Measurements from ENCODE around the gene PNLIPRP3. TPM values are rescaled to one million over a fixed set of nuclear protein-coding genes. Genes with fewer than 3 reads are reported as not detected.
A peak's percentile ranks its signal among the peaks of the same experiment; 100 is the strongest.

The PNLIPRP3 gene
- total and polyA plus RNA-seq, 2 donors (not counting 1 experiment from before 2014, with no cell fraction given) = not detected

- Histone ChIP-seq H4K20me1 (ENCODE audit: control insufficient read depth, extremely low read depth, insufficient read depth, low read length) (no peaks in the 10 kb centered on the region), H3K27ac (ENCODE audit: insufficient read depth, low read length) (no peak overlapping the region), H3K27me3 (ENCODE audit: control insufficient read depth, insufficient read depth, low read length) (no peaks in the 10 kb centered on the region), H3K9me3 (ENCODE audit: control insufficient read depth, insufficient read depth, low read depth, low read length) (no peaks in the 10 kb centered on the region), H3K4me1 (ENCODE audit: control insufficient read depth, extremely low read depth, insufficient read depth, low read length) (no peaks in the 10 kb centered on the region), H2AFZ (ENCODE audit: low read length) (no peak overlapping the region), H3K4me3 (replicated peaks in 1 of 4; ENCODE audit: control extremely low read depth in 1 of 4, insufficient read depth in 1 of 4, low read depth in 3 of 4, low read length in 4 of 4) (no peak overlapping the region), H3K4me2 (ENCODE audit: extremely low read depth, insufficient read depth, low read length) (no peak overlapping the region), H3K79me2 (ENCODE audit: control insufficient read depth, insufficient read depth, low read length) (no peaks in the 10 kb centered on the region), H3K9ac (ENCODE audit: insufficient read depth, low read length) (no peak overlapping the region), H3K36me3 (ENCODE audit: control insufficient read depth, insufficient read depth, low read length) (no peaks in the 10 kb centered on the region)
- peak; percentile 8 to 28 for DNase-seq (ENCODE audit: low read depth in 2 of 2)
- TF ChIP-seq CTCF (conservative IDR thresholded peaks at IDR 0.05 in 1 of 2, IDR thresholded peaks at IDR 0.05 in 1 of 2; ENCODE audit: low read depth in 1 of 2, low read length in 2 of 2) (peak; percentile 26 to 62), EZH2 (IDR thresholded peaks at IDR 0.05; ENCODE audit: low read length, missing control alignments) (no peak)
Observed at GRCh38 chr10:116490028-116490662, 62.5 kb downstream of the PNLIPRP3 start.

- TF ChIP-seq CTCF (conservative IDR thresholded peaks at IDR 0.05 in 1 of 2, IDR thresholded peaks at IDR 0.05 in 1 of 2; ENCODE audit: low read depth in 1 of 2, low read length in 2 of 2) (no peak), EZH2 (IDR thresholded peaks at IDR 0.05; ENCODE audit: low read length, missing control alignments) (no peak)
- no peak overlapping the region for H3K27ac ChIP-seq (ENCODE audit: insufficient read depth, low read length)
- H3K4me1 ChIP-seq (ENCODE audit: control insufficient read depth, extremely low read depth, insufficient read depth, low read length) = no peaks in the 10 kb centered on the region
- H3K9me3 ChIP-seq (ENCODE audit: control insufficient read depth, insufficient read depth, low read depth, low read length) = no peaks in the 10 kb centered on the region
- no peaks in the 10 kb centered on the region for H3K79me2 ChIP-seq (ENCODE audit: control insufficient read depth, insufficient read depth, low read length)
- H3K36me3 ChIP-seq (ENCODE audit: control insufficient read depth, insufficient read depth, low read length) = no peaks in the 10 kb centered on the region
- H2AFZ ChIP-seq (ENCODE audit: low read length) = no peak overlapping the region
- no peak overlapping the region for H3K4me2 ChIP-seq (ENCODE audit: extremely low read depth, insufficient read depth, low read length)
- H3K9ac ChIP-seq (ENCODE audit: insufficient read depth, low read length) = no peak overlapping the region
- H3K4me3 ChIP-seq (replicated peaks in 1 of 4; ENCODE audit: control extremely low read depth in 1 of 4, insufficient read depth in 1 of 4, low read depth in 3 of 4, low read length in 4 of 4) = no peak overlapping the region
- DNase-seq (ENCODE audit: low read depth in 2 of 2) = no peak
- H3K27me3 ChIP-seq (ENCODE audit: control insufficient read depth, insufficient read depth, low read length) = no peaks in the 10 kb centered on the region
- H4K20me1 ChIP-seq (ENCODE audit: control insufficient read depth, extremely low read depth, insufficient read depth, low read length) = no peaks in the 10 kb centered on the region
Observed at GRCh38 chr10:116504786-116505185, 77.1 kb downstream of the PNLIPRP3 start.

- Histone ChIP-seq H3K9me3 (ENCODE audit: control insufficient read depth, insufficient read depth, low read depth, low read length) (no peaks in the 10 kb centered on the region), H2AFZ (ENCODE audit: low read length) (no peak overlapping the region), H3K4me1 (ENCODE audit: control insufficient read depth, extremely low read depth, insufficient read depth, low read length) (no peaks in the 10 kb centered on the region), H4K20me1 (ENCODE audit: control insufficient read depth, extremely low read depth, insufficient read depth, low read length) (no peaks in the 10 kb centered on the region), H3K4me3 (replicated peaks in 1 of 4; ENCODE audit: control extremely low read depth in 1 of 4, insufficient read depth in 1 of 4, low read depth in 3 of 4, low read length in 4 of 4) (no peak overlapping the region), H3K79me2 (ENCODE audit: control insufficient read depth, insufficient read depth, low read length) (no peaks in the 10 kb centered on the region), H3K9ac (ENCODE audit: insufficient read depth, low read length) (no peak overlapping the region), H3K4me2 (ENCODE audit: extremely low read depth, insufficient read depth, low read length) (no peak overlapping the region), H3K36me3 (ENCODE audit: control insufficient read depth, insufficient read depth, low read length) (no peaks in the 10 kb centered on the region), H3K27me3 (ENCODE audit: control insufficient read depth, insufficient read depth, low read length) (no peaks in the 10 kb centered on the region), H3K27ac (ENCODE audit: insufficient read depth, low read length) (no peak overlapping the region)
- TF ChIP-seq CTCF (conservative IDR thresholded peaks at IDR 0.05 in 1 of 2, IDR thresholded peaks at IDR 0.05 in 1 of 2; ENCODE audit: low read depth in 1 of 2, low read length in 2 of 2) (no peak), EZH2 (IDR thresholded peaks at IDR 0.05; ENCODE audit: low read length, missing control alignments) (no peak)
- DNase-seq (ENCODE audit: low read depth in 2 of 2) = no peak
Observed at GRCh38 chr10:116510565-116510964, 82.9 kb downstream of the PNLIPRP3 start.

All from fibroblast of lung (primary cell).